Measurements from ENCODE around the gene RC3H1. TPM values are rescaled to one million over a fixed set of nuclear protein-coding genes. Genes with fewer than 3 reads are reported as not detected.
"Not testable (repeated sequence)": the region's sequence is repeated elsewhere in the genome, so short reads cannot be mapped to it uniquely, and the experiment has no call there.

RC3H1 gene
- total RNA-seq, 2 donors from 2014 or later = 41.7 to 50.0 TPM

DNA sequence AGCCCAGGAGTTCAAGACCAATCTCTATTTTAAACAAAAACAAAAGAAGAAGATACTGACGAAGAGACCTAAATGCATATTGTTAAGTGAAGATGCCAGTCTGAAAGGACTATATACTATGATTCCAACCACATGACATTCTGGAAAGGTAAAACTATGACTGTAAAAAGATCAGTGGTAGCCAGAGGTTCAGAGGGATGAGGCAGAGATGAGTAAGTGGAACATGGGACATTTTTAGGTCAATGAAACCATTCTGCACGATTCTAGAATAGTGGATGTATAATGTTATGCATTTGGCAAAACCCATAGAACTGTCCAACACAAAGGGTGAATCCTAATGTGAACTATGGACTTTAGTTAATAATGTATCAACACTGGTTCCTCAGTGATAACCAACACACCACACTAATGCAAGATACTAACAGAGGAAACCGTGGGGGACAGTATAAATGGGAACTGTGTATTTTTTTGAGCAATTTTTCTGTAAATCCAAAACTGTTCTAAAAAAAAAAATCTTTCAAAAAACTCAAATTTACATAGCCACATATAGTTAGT is 8.2 kb downstream of the RC3H1 start:
- Mint-ChIP-seq H3K36me3 (ENCODE audit: low read depth) (peaks cover 2% of the 10 kb centered on the region), H3K4me1 (peaks cover 40% of the 10 kb centered on the region), H3K27ac (no peak overlapping the region), H3K27me3 (no peaks in the 10 kb centered on the region), H3K4me3 (peak overlapping the region; percentile 13)
- DNase-seq (no peak), ATAC-seq (no peak)
- no peaks in the 10 kb centered on the region for H3K9me3 ChIP-seq (ENCODE audit: control insufficient read depth, low read length, poor library complexity, severe bottlenecking)

DNA sequence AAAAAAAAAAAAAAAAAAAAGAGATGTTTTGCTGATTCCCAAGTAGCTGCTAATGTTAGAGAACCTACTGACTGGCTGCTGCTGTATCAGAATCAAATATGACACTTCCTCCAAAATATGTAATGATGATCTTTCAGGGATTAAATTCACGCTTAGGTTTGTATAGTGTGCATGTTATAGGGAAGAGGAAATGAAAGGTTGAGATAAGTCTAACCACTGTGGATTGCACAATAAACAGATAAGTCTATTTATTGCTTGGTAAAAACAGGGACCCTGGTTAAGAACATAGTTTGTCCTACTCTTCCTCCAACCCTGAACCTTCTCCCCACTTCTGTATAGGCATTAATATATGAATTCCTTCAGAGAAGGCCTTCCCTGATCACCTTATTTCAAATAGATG is 13.2 kb downstream of the RC3H1 start:
- Mint-ChIP-seq H3K27me3 (no peaks in the 10 kb centered on the region), H3K27ac (no peak overlapping the region), H3K36me3 (ENCODE audit: low read depth) (peaks cover 2% of the 10 kb centered on the region), H3K4me3 (no peak overlapping the region), H3K4me1 (peaks cover 36% of the 10 kb centered on the region)
- no peak for DNase-seq
- no peak for ATAC-seq
- H3K9me3 ChIP-seq (ENCODE audit: control insufficient read depth, low read length, poor library complexity, severe bottlenecking) = no peaks in the 10 kb centered on the region

DNA sequence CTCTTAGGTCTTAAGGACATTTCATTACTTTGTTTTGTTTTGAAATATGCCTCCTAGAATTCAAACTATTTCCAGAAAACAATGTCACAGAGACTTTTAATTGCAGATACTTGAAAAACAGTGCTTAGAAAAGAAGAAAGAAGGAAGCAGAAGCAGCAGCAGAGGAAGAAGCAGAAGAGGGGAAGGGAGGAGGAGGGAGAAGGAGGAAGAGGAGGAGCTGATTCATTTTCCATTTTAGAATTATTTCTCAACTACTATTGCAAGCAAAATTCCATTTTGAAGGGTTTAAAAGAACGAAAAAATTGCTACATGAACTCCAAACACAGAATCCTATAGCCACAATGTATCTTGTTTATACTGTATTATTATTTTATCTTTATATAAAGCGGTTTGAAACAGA is 13.9 kb downstream of the RC3H1 start:
- Mint-ChIP-seq H3K27me3 (no peaks in the 10 kb centered on the region), H3K4me1 (peaks cover 32% of the 10 kb centered on the region), H3K27ac (no peak overlapping the region), H3K4me3 (peak overlapping the region; percentile 16), H3K36me3 (ENCODE audit: low read depth) (peaks cover 2% of the 10 kb centered on the region)
- H3K9me3 ChIP-seq (ENCODE audit: control insufficient read depth, low read length, poor library complexity, severe bottlenecking) = no peaks in the 10 kb centered on the region
- no peak for ATAC-seq
- DNase-seq = no peak

DNA sequence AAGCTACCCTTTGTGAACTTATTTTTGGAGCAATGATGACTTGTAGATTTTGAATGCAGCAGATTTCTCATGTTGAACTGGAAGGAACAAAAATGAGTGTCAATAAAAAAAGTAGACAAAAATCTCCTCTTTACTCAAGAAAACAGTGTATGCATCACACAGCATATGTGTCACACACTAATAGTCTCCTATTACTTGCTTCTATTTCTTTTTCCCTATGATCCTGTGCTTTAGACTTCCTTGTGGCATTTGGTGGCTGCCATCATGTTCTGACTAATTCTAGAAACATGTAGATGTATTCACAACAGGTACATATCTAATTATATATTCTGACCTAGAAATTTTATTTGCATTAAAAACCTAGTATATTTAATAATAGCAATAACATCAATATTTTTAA is 14.3 kb downstream of the RC3H1 start:
- Mint-ChIP-seq H3K27ac (no peak overlapping the region), H3K4me1 (peaks cover 30% of the 10 kb centered on the region), H3K27me3 (no peaks in the 10 kb centered on the region), H3K4me3 (peak overlapping the region; percentile 16), H3K36me3 (ENCODE audit: low read depth) (peaks cover 2% of the 10 kb centered on the region)
- ATAC-seq = no peak
- no peak for DNase-seq
- H3K9me3 ChIP-seq (ENCODE audit: control insufficient read depth, low read length, poor library complexity, severe bottlenecking) = no peaks in the 10 kb centered on the region

DNA sequence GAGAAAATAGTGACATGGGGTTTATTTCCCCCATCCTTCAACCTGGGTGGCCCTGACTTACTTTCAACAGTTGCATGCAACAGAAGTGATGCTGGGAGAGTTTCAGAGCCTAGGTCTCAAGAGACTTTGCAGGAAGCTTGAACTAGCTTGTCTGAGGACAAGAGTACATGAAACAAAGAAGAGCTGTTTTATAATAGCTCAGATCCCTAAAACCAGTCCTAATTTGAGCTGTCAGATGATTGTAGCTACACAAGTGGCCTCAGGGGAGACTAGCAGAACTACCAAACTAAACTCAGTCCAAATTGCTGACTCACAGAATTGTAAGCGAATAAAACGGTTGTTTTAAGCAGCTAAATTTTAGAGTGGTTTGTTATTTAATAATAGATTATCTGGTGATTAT is 17.1 kb downstream of the RC3H1 start:
- no peak overlapping the region for H3K4me3 Mint-ChIP-seq
- ATAC-seq (no peak), DNase-seq (no peak)
- peaks cover 29% of the 10 kb centered on the region for H3K4me1 Mint-ChIP-seq
- no peak overlapping the region for H3K27ac Mint-ChIP-seq
- H3K9me3 ChIP-seq (ENCODE audit: control insufficient read depth, low read length, poor library complexity, severe bottlenecking) = no peaks in the 10 kb centered on the region
- no peaks in the 10 kb centered on the region for H3K36me3 Mint-ChIP-seq (ENCODE audit: low read depth)
- H3K27me3 Mint-ChIP-seq = no peaks in the 10 kb centered on the region

DNA sequence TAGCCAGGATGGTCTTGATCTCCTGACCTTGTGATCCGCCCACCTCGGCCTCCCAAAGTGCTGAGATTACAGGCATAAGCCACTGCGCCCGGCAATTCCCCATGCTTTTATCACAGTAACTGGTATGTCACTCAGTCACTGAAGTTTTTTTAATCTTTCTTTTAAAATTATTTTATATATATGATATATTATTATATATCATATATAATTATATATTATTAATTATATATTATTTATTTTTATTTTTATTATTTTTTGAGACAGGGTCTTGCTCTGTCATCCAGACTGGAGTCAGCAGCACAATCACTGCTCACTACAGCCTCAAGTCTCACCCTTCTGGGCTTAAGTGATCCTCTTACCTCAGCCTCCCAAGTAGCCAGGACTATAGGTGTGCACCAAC is 18.3 kb downstream of the RC3H1 start:
- H3K36me3 Mint-ChIP-seq (ENCODE audit: low read depth) = no peaks in the 10 kb centered on the region
- no peak for DNase-seq
- H3K27ac Mint-ChIP-seq = no peak overlapping the region
- peaks cover 24% of the 10 kb centered on the region for H3K4me1 Mint-ChIP-seq
- no peaks in the 10 kb centered on the region for H3K27me3 Mint-ChIP-seq
- no peaks in the 10 kb centered on the region for H3K9me3 ChIP-seq (ENCODE audit: control insufficient read depth, low read length, poor library complexity, severe bottlenecking)
- no peak overlapping the region for H3K4me3 Mint-ChIP-seq
- no peak for ATAC-seq

DNA sequence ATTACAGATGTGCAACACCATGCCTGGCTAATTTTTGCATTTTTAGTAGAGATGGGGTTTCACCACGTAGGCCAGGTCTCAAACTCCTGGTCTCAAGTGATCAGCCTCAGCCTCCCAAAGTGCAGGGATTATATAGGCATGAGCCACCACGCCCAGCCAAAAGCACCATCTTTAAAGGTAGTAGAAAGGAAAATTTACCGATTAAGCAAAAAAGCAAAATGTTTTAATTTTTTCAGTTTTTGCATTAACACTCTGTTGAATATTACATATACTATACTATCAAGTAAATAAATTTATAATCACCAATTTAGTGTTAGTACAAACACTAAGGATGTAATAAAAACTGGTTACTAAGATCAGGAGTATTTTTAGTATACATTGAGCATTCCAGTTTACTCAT is 20.6 kb downstream of the RC3H1 start:
- H3K36me3 Mint-ChIP-seq (ENCODE audit: low read depth) = no peaks in the 10 kb centered on the region

DNA sequence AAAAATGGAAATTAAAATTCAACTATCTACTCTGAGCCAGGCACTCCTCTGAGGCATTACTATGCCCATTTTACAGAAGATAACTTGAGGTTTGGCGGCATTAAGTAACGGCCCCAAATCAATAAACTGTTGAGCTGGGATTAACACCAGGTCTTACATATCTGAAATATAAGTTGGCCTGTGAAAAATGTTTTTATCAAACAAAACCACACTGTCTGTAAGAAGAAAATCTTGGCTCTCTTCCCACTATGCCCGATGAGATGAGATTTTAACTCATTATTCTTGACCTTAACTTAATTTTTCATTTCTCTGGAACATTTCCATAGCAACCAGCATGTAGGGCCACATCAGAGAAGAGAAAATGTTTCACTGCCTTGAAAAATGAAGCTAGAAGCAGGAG is 21.8 kb downstream of the RC3H1 start:
- Mint-ChIP-seq H3K4me1 (peaks cover 20% of the 10 kb centered on the region), H3K27me3 (no peaks in the 10 kb centered on the region), H3K36me3 (ENCODE audit: low read depth) (no peaks in the 10 kb centered on the region), H3K27ac (peak overlapping the region; percentile 81), H3K4me3 (no peak overlapping the region)
- DNase-seq (no peak), ATAC-seq (no peak)
- H3K9me3 ChIP-seq (ENCODE audit: control insufficient read depth, low read length, poor library complexity, severe bottlenecking) = no peaks in the 10 kb centered on the region

More for the DNA sequence above, 20.6 kb downstream of the RC3H1 start:
- H3K9me3 ChIP-seq (ENCODE audit: control insufficient read depth, low read length, poor library complexity, severe bottlenecking) = no peaks in the 10 kb centered on the region
- Mint-ChIP-seq H3K27ac (peak overlapping the region; percentile 8), H3K27me3 (no peaks in the 10 kb centered on the region), H3K4me3 (no peak overlapping the region), H3K4me1 (peaks cover 23% of the 10 kb centered on the region)
- no peak for ATAC-seq
- DNase-seq = no peak

DNA sequence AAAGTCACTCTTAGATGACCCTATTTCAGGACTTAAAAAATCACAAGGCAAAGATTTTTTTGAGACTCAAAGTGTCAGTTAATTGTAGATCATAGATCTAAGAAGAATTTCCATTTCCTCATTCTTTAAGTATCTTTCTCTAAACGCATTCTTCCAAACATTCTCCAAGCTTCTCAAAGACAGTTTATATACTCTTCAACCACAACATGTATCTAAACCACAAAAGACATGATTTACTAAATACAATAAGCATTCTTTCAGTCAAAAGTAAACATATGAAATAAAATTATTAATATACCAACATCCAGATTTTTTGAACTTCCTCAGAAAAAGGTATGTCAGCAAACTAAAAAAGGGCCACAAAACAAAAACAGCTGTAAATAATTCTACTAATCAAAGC is 24.4 kb downstream of the RC3H1 start:
- H3K9me3 ChIP-seq (ENCODE audit: control insufficient read depth, low read length, poor library complexity, severe bottlenecking) = no peaks in the 10 kb centered on the region
- H3K4me3 Mint-ChIP-seq = no peak overlapping the region
- H3K27ac Mint-ChIP-seq = peak overlapping the region; percentile 63
- DNase-seq = no peak
- no peaks in the 10 kb centered on the region for H3K27me3 Mint-ChIP-seq
- ATAC-seq = no peak
- H3K4me1 Mint-ChIP-seq = peaks cover 21% of the 10 kb centered on the region
- H3K36me3 Mint-ChIP-seq (ENCODE audit: low read depth) = peaks cover 2% of the 10 kb centered on the region

DNA sequence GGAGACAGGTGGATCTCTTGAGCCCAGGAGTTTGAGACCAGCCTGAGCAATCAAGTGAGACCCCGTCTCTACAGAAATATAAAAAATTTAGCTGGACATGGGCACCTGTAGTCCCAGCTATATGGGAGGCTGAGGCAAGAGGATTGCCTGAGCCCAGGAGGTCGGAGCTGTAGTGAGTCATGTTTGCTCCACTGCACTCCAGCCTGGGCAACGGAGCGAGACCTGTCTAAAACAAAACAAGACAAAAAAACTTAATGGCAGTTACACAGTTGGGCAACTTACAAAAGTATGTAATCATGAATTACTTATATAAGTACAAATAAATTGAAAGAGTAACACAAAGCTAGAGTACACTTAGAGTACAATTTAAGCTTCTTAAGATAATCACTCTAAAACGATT is 25.2 kb downstream of the RC3H1 start:
- peak overlapping the region; percentile 63 for H3K27ac Mint-ChIP-seq
- ATAC-seq (no peak), DNase-seq (no peak)
- no peaks in the 10 kb centered on the region for H3K27me3 Mint-ChIP-seq
- H3K36me3 Mint-ChIP-seq (ENCODE audit: low read depth) = peaks cover 6% of the 10 kb centered on the region
- no peak overlapping the region for H3K4me3 Mint-ChIP-seq
- peaks cover 19% of the 10 kb centered on the region for H3K4me1 Mint-ChIP-seq
- no peaks in the 10 kb centered on the region for H3K9me3 ChIP-seq (ENCODE audit: control insufficient read depth, low read length, poor library complexity, severe bottlenecking)

DNA sequence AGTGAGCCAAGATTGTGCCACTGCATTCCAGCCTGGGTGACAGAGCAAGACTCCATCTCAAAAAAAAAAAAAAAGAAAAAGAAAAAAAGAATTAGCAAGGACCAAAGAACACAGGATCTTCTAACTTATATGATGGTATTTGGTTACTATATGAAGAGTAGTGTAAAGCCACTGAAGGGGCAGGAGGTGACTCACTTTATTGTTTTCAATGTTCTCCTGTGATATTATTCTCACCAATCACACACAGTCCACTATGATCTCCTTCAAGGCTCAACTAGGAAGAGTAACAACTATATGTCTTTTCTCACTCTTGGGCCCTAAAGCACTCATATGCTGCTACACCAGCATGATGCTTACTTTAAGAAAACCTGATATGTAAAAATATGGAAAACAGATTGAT is 26.7 kb downstream of the RC3H1 start:
- ATAC-seq = no peak

DNA sequence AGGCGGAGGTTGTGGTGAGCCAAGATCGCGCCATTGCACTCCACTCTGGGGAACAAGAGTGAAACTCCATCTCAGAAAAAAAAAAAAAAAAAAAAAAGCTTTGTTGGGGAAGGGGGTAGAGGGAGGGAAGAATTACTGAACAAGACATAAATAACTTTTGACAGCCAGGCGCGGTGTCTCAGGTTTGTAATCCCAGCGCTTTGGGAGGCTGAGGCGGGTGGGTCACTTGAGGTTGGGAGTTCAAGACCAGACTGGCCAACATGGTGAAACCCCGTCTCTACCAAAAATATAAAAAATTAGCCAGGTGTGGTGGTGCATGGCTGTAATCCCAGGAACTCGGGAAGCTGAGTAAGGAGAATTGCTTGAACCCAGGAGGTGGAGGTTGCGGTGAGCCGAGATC is 28.2 kb downstream of the RC3H1 start:
- not testable (repeated sequence) for H3K4me3 Mint-ChIP-seq; H3K27ac Mint-ChIP-seq; ATAC-seq; H3K27me3 Mint-ChIP-seq; DNase-seq; H3K36me3 Mint-ChIP-seq (ENCODE audit: low read depth); H3K9me3 ChIP-seq (ENCODE audit: control insufficient read depth, low read length, poor library complexity, severe bottlenecking)
- peaks cover 13% of the 10 kb centered on the region for H3K4me1 Mint-ChIP-seq

More for the DNA sequence above, 26.7 kb downstream of the RC3H1 start:
- no peak for DNase-seq
- peaks cover 6% of the 10 kb centered on the region for H3K36me3 Mint-ChIP-seq (ENCODE audit: low read depth)
- H3K9me3 ChIP-seq (ENCODE audit: control insufficient read depth, low read length, poor library complexity, severe bottlenecking) = no peaks in the 10 kb centered on the region
- peak overlapping the region; percentile 21 for H3K27ac Mint-ChIP-seq
- H3K27me3 Mint-ChIP-seq = no peaks in the 10 kb centered on the region
- H3K4me3 Mint-ChIP-seq = no peak overlapping the region
- peaks cover 12% of the 10 kb centered on the region for H3K4me1 Mint-ChIP-seq

DNA sequence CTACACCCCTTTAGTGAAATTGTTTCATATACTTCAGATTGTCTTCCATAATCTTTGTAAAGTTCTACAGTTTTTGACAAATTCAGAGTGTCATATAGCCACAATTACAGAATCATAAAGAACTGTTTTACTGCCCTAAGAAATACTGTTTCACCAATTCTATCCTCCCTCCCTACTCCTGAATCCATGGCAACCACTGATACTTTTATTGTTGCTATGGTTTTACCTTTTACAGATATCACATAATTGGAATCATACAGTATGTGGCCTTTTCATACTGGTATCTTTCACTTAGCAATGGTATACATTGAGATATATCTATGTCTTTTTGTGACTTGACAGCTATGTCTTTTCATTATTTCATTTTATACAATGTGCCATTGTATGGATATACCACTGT is 34.1 kb downstream of the RC3H1 start:
- Mint-ChIP-seq H3K36me3 (ENCODE audit: low read depth) (peaks cover 14% of the 10 kb centered on the region), H3K4me3 (no peak overlapping the region), H3K27ac (peak overlapping the region; percentile 65), H3K27me3 (no peaks in the 10 kb centered on the region), H3K4me1 (peaks cover 26% of the 10 kb centered on the region)
- DNase-seq = no peak
- no peaks in the 10 kb centered on the region for H3K9me3 ChIP-seq (ENCODE audit: control insufficient read depth, low read length, poor library complexity, severe bottlenecking)
- ATAC-seq = no peak

DNA sequence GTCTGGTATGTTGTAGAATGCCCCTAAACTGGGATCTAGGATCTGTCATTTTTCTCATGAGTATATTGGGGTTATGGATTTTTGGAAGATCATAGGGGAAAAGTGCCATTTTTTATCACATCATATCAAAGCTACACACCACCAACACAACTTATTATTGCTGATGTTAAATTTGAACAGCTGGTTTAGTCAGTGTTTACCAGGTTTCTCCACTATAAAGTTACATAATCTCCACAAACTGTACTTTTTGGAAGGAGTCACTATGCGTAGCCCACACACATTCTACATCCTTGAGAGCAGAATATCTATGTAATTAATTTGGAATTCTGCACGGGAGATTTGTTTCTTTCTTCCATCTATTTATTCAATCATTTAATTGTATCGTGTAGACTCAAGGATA is 35.2 kb downstream of the RC3H1 start:
- DNase-seq (no peak), ATAC-seq (no peak)
- peak overlapping the region; percentile 65 for H3K27ac Mint-ChIP-seq
- peaks cover 23% of the 10 kb centered on the region for H3K4me1 Mint-ChIP-seq
- peaks cover 10% of the 10 kb centered on the region for H3K36me3 Mint-ChIP-seq (ENCODE audit: low read depth)
- H3K9me3 ChIP-seq (ENCODE audit: control insufficient read depth, low read length, poor library complexity, severe bottlenecking) = no peaks in the 10 kb centered on the region
- no peaks in the 10 kb centered on the region for H3K27me3 Mint-ChIP-seq
- H3K4me3 Mint-ChIP-seq = no peak overlapping the region
